H9 (cell line): ENCODE measurements around the gene AHSP. TPM values are rescaled to one million over a fixed set of nuclear protein-coding genes. Genes with fewer than 3 reads are reported as not detected.

Experiments
- DNase-seq: peaks from one replicate; pipeline ENCODE4 v3.0.0-alpha.2; 2017
- H2AFZ ChIP-seq: one replicate; pipeline ENCODE4 v1.6.1; 2013; ENCODE audit warnings: mild to moderate bottlenecking, low read length, control low read depth, moderate library complexity
- H2AK5ac ChIP-seq: 2 replicates; pipeline ENCODE4 v1.6.1; 2013; ENCODE audit warnings: low read length, control low read depth, mixed read lengths; ENCODE audit not compliant: insufficient read length
- H2BK120ac ChIP-seq: one replicate; pipeline ENCODE4 v1.6.1; 2013; ENCODE audit warnings: low read depth, mild to moderate bottlenecking, low read length, control low read depth, inconsistent platforms; ENCODE audit not compliant: poor library complexity, severe bottlenecking
- H2BK12ac ChIP-seq: 2 replicates; pipeline ENCODE4 v1.6.1; 2013; ENCODE audit warnings: low read length, control low read depth, mixed read lengths, low read depth; ENCODE audit not compliant: insufficient read length
- H2BK15ac ChIP-seq: 2 replicates; pipeline ENCODE4 v1.6.1; 2013; ENCODE audit warnings: low read depth, low read length, control low read depth
- H2BK20ac ChIP-seq: one replicate; pipeline ENCODE4 v1.6.1; 2013; ENCODE audit warnings: low read depth, mild to moderate bottlenecking, low read length, control low read depth, inconsistent platforms; ENCODE audit not compliant: poor library complexity, severe bottlenecking
- H2BK5ac ChIP-seq: 2 replicates; pipeline ENCODE4 v1.6.1; 2013; ENCODE audit warnings: low read length, control low read depth, mixed read lengths; ENCODE audit not compliant: insufficient read length
- H3K14ac ChIP-seq: 2 replicates; pipeline ENCODE4 v1.6.1; 2013; ENCODE audit warnings: low read length, control low read depth; ENCODE audit not compliant: insufficient read depth
- H3K18ac ChIP-seq: 2 replicates; pipeline ENCODE4 v1.6.1; 2013; ENCODE audit warnings: low read depth, mild to moderate bottlenecking, mixed read lengths, low read length, control low read depth; ENCODE audit not compliant: insufficient read length
- H3K23ac ChIP-seq: 2 replicates; pipeline ENCODE4 v1.6.1; 2013; ENCODE audit warnings: low read length, control low read depth, mixed read lengths, low read depth; ENCODE audit not compliant: insufficient read length
- H3K23me2 ChIP-seq: 2 replicates; pipeline ENCODE4 v1.6.1; 2013; ENCODE audit warnings: low read depth, mild to moderate bottlenecking, mixed read lengths, low read length, control low read depth; ENCODE audit not compliant: insufficient read length, poor library complexity, severe bottlenecking
- H3K27ac ChIP-seq: 2 replicates; pipeline ENCODE4 v1.5.1; 2013; ENCODE audit warnings: low read length, control low read depth, mixed read lengths, low read depth; ENCODE audit not compliant: insufficient read length
- H3K27me3 ChIP-seq: 2 replicates; pipeline ENCODE4 v1.6.1; 2013; ENCODE audit warnings: low read length, control low read depth, inconsistent platforms; ENCODE audit not compliant: insufficient read depth
- H3K4ac ChIP-seq: 2 replicates; pipeline ENCODE4 v1.6.1; 2013; ENCODE audit warnings: low read depth, mild to moderate bottlenecking, control low read depth, inconsistent platforms, low read length, moderate library complexity
- H3K4me1 ChIP-seq: 2 replicates; pipeline ENCODE4 v1.6.1; 2013; ENCODE audit warnings: low read length, control low read depth, inconsistent platforms; ENCODE audit not compliant: insufficient read depth
- H3K4me2 ChIP-seq: 2 replicates; pipeline ENCODE4 v1.6.1; 2013; ENCODE audit warnings: low read length, control low read depth, mixed read lengths; ENCODE audit not compliant: insufficient read length, insufficient read depth
- H3K56ac ChIP-seq: 2 replicates; pipeline ENCODE4 v1.6.1; 2013; ENCODE audit warnings: low read depth, mild to moderate bottlenecking, mixed read lengths, low read length, control low read depth; ENCODE audit not compliant: insufficient read length
- H3K79me1 ChIP-seq: 2 replicates; pipeline ENCODE4 v1.6.1; 2013; ENCODE audit warnings: low read depth, mild to moderate bottlenecking, moderate library complexity, low read length, control low read depth, inconsistent platforms; ENCODE audit not compliant: insufficient read depth, poor library complexity, severe bottlenecking
- H3K79me2 ChIP-seq: 2 replicates; pipeline ENCODE4 v1.6.1; 2013; ENCODE audit warnings: low read length, control low read depth, inconsistent platforms; ENCODE audit not compliant: insufficient read depth
- H3K9ac ChIP-seq: 2 replicates; pipeline ENCODE4 v1.6.1; 2013; ENCODE audit warnings: low read length, control low read depth, mixed read lengths; ENCODE audit not compliant: insufficient read length; ENCODE audit errors: extremely low read depth
- H3K9me3 ChIP-seq: one replicate; pipeline ENCODE4 v1.6.1; 2013; ENCODE audit warnings: low read depth, low read length, inconsistent platforms; ENCODE audit not compliant: control insufficient read depth
- H3T11ph ChIP-seq: one replicate; pipeline ENCODE4 v1.6.1; 2013; ENCODE audit warnings: mild to moderate bottlenecking, low read length, control low read depth, inconsistent platforms
- H4K20me1 ChIP-seq: one replicate; pipeline ENCODE4 v1.6.1; 2013; ENCODE audit not compliant: control insufficient read depth, insufficient read length, insufficient read depth
- H4K5ac ChIP-seq: 2 replicates; pipeline ENCODE4 v1.6.1; 2013; ENCODE audit warnings: low read depth, mild to moderate bottlenecking, mixed read lengths, low read length, control low read depth; ENCODE audit not compliant: insufficient read length
- H4K8ac ChIP-seq: replicated peaks from 2 replicates; pipeline ENCODE4 v1.6.1; 2013; ENCODE audit warnings: low read length, control low read depth, mixed read lengths, low read depth; ENCODE audit not compliant: insufficient read length
- H4K91ac ChIP-seq: 2 replicates; pipeline ENCODE4 v1.6.1; 2013; ENCODE audit warnings: low read depth, mild to moderate bottlenecking, moderate library complexity, mixed read lengths, low read length, control low read depth; ENCODE audit not compliant: insufficient read length
- H3K27ac Mint-ChIP-seq, 3 experiments: 2 replicates in 2 of 3; 3 replicates in 1 of 3; pipeline ENCODE4 v1.8.0; 2020 to 2021; ENCODE audit warnings: mixed read lengths in 3 of 3, mild to moderate bottlenecking in 1 of 3, moderate library complexity in 1 of 3
- H3K27me3 Mint-ChIP-seq: 2 replicates; pipeline ENCODE4 v1.8.0; 2021; ENCODE audit warnings: low read depth, mild to moderate bottlenecking, moderate library complexity, mixed read lengths
- H3K36me3 Mint-ChIP-seq, 3 experiments: 2 replicates in 2 of 3; 3 replicates in 1 of 3; pipeline ENCODE4 v1.8.0; 2020 to 2021; ENCODE audit warnings: low read depth in 3 of 3, mixed read lengths in 3 of 3; ENCODE audit not compliant: insufficient read depth in 1 of 3
- H3K4me1 Mint-ChIP-seq, 2 experiments: 2 replicates each; pipeline ENCODE4 v1.8.0; 2020; ENCODE audit warnings: mixed read lengths in 2 of 2
- H3K4me3 Mint-ChIP-seq, 2 experiments: 2 replicates in 1 of 2; 3 replicates in 1 of 2; pipeline ENCODE4 v1.8.0; 2020 to 2021; ENCODE audit warnings: mild to moderate bottlenecking in 2 of 2, mixed read lengths in 2 of 2, moderate library complexity in 1 of 2
- H3K9me3 Mint-ChIP-seq, 2 experiments: 2 replicates in 1 of 2; 3 replicates in 1 of 2; pipeline ENCODE4 v1.8.0; 2020; ENCODE audit warnings: mild to moderate bottlenecking in 2 of 2, mixed read lengths in 2 of 2, moderate library complexity in 1 of 2
- WGBS: extraction: QIAGEN DNeasy Blood & Tissue Kit; methylation state at CpG from one replicate; pipeline ENCODE4 v1.1.7; 2013; ENCODE audit warnings: missing lambda C conversion rate, low lambda C conversion rate, mixed read lengths; ENCODE audit not compliant: insufficient read length; ENCODE audit errors: extremely low coverage; 5-methylcytosine and 5-hydroxymethylcytosine counted together
- total RNA-seq: library from RNA; stranded (reverse); gene quantifications from 2 replicates; pipeline ENCODE4 v1.2.1, GENCODE V29; 2021
- TF ChIP-seq, protein P1 (sequence below): fragments of 200-600 bp; sonication (generic); conservative IDR thresholded peaks from 3 replicates; pipeline ENCODE4 v1.8.0; 2021; ENCODE audit warnings: antibody characterized with exemption, mild to moderate bottlenecking

Gene AHSP
- total RNA-seq, 1 experiment from 2014 or later: not detected

GRCh38 chr16:31531096-31531495, 3.4 kb downstream of the AHSP start:
- WGBS: no CpG with 5 or more reads among the region's 1 CpG
- no peak overlapping the region for H2AFZ ChIP-seq
- no peaks in the 10 kb centered on the region for H4K20me1 ChIP-seq
- H3K79me1 ChIP-seq: no peaks in the 10 kb centered on the region
- peaks cover 10% of the 10 kb centered on the region; the same call in 1 of the 2 replicates for H3K27me3 ChIP-seq
- H4K91ac ChIP-seq: no peak overlapping the region
- no peak overlapping the region for H3K56ac ChIP-seq
- no peaks in the 10 kb centered on the region for H3K79me2 ChIP-seq
- H3K9ac ChIP-seq: no peak overlapping the region
- H3K4me1 Mint-ChIP-seq: peaks cover 18 to 24% of the 10 kb centered on the region in 2 experiments
- H3K4me2 ChIP-seq: no peak overlapping the region
- no peak overlapping the region for H2AK5ac ChIP-seq
- no peak overlapping the region for H2BK20ac ChIP-seq
- H2BK12ac ChIP-seq: no peak overlapping the region
- H3K4me3 Mint-ChIP-seq: no peak overlapping the region
- no peak overlapping the region for H3K14ac ChIP-seq
- no peak overlapping the region for H2BK5ac ChIP-seq
- no peak overlapping the region for H3K18ac ChIP-seq
- no peak overlapping the region for H3K23ac ChIP-seq
- no peak overlapping the region for H3K4ac ChIP-seq
- H3K9me3 Mint-ChIP-seq: peaks cover 0 to 6% of the 10 kb centered on the region in 2 experiments; a peak in 2 of 5 replicates
- TF ChIP-seq, protein P1, sequence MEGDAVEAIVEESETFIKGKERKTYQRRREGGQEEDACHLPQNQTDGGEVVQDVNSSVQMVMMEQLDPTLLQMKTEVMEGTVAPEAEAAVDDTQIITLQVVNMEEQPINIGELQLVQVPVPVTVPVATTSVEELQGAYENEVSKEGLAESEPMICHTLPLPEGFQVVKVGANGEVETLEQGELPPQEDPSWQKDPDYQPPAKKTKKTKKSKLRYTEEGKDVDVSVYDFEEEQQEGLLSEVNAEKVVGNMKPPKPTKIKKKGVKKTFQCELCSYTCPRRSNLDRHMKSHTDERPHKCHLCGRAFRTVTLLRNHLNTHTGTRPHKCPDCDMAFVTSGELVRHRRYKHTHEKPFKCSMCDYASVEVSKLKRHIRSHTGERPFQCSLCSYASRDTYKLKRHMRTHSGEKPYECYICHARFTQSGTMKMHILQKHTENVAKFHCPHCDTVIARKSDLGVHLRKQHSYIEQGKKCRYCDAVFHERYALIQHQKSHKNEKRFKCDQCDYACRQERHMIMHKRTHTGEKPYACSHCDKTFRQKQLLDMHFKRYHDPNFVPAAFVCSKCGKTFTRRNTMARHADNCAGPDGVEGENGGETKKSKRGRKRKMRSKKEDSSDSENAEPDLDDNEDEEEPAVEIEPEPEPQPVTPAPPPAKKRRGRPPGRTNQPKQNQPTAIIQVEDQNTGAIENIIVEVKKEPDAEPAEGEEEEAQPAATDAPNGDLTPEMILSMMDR: no peak
- no peak overlapping the region for H3K27ac ChIP-seq
- H2BK15ac ChIP-seq: no peak overlapping the region
- DNase-seq: no peak
- H3K23me2 ChIP-seq: peaks cover 18% of the 10 kb centered on the region
- no peak overlapping the region for H4K8ac ChIP-seq
- H3K27ac Mint-ChIP-seq: no peak overlapping the region
- H3K36me3 Mint-ChIP-seq: no peaks in the 10 kb centered on the region; a peak in 1 of 7 replicates
- peaks cover 25% of the 10 kb centered on the region for H3K27me3 Mint-ChIP-seq
- no peaks in the 10 kb centered on the region for H3K9me3 ChIP-seq
- no peak overlapping the region for H2BK120ac ChIP-seq
- peaks cover 9% of the 10 kb centered on the region; the same call in 1 of the 2 replicates for H3K4me1 ChIP-seq
- no peak overlapping the region for H4K5ac ChIP-seq
- H3T11ph ChIP-seq: no peak overlapping the region
